ENCODE data around the gene C2CD2L. TPM values are rescaled to one million over a fixed set of nuclear protein-coding genes. Genes with fewer than 3 reads are reported as not detected.

Gene C2CD2L
- total RNA-seq, 1 donor, result 5.6 TPM

GRCh38 chr11:119116235-119116594 lies 9.1 kb downstream of the C2CD2L start:
- TF ChIP-seq, protein P1, sequence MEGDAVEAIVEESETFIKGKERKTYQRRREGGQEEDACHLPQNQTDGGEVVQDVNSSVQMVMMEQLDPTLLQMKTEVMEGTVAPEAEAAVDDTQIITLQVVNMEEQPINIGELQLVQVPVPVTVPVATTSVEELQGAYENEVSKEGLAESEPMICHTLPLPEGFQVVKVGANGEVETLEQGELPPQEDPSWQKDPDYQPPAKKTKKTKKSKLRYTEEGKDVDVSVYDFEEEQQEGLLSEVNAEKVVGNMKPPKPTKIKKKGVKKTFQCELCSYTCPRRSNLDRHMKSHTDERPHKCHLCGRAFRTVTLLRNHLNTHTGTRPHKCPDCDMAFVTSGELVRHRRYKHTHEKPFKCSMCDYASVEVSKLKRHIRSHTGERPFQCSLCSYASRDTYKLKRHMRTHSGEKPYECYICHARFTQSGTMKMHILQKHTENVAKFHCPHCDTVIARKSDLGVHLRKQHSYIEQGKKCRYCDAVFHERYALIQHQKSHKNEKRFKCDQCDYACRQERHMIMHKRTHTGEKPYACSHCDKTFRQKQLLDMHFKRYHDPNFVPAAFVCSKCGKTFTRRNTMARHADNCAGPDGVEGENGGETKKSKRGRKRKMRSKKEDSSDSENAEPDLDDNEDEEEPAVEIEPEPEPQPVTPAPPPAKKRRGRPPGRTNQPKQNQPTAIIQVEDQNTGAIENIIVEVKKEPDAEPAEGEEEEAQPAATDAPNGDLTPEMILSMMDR (IDR thresholded peaks at IDR 0.05; ENCODE audit: insufficient read depth, low read depth, low read length), result no peak
- DNase-seq (ENCODE audit: low read depth), result no peak
- H3K4me3 ChIP-seq (ENCODE audit: low read depth, low read length), result no peak overlapping the region

- TF ChIP-seq, protein P1 (IDR thresholded peaks at IDR 0.05; ENCODE audit: insufficient read depth, low read depth, low read length), result no peak
- H3K4me3 ChIP-seq (ENCODE audit: low read depth, low read length), result no peak overlapping the region
- no peak for DNase-seq (ENCODE audit: low read depth)
Observed at GRCh38 chr11:119116601-119117000, 9.5 kb downstream of the C2CD2L start.

DNA sequence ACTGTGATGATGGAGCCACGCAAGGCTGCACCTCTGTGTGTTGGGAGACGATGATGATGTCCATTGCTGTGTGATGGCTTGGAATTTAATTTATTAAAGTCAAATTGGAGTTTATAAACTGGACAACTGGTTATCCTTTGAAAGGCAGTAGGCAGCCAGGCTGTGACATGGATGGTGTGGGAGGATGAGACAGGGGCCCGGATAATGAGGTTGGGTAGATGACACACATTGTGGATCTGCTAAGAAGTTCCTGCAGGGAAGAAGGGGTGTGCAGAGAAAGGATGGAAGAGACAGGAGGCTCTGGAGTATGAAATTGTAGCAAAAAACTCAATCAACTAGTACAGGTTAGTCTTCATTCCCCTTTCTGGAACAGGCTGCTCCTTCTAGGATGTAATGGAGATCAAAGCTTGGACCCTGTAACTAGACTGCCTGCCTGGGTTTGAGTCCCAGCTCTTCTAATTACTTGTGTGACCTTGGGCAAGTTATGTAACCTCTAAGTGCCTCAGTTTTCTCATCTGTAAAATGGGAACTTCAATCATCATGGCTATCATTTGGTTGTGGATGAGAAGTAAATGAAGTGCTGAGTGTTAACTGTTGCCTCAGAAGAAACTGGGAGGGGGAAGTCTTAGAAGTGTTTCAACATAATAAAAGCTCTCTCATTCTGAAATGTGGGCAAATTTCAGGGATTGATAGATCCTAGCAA lies 10.0 kb downstream of the C2CD2L start:
- TF ChIP-seq, protein P1 (IDR thresholded peaks at IDR 0.05; ENCODE audit: insufficient read depth, low read depth, low read length), result no peak
- DNase-seq (ENCODE audit: low read depth), result no peak
- H3K4me3 ChIP-seq (ENCODE audit: low read depth, low read length), result no peak overlapping the region

- TF ChIP-seq, protein P1 (IDR thresholded peaks at IDR 0.05; ENCODE audit: insufficient read depth, low read depth, low read length), result no peak
- no peak overlapping the region for H3K4me3 ChIP-seq (ENCODE audit: low read depth, low read length)
- DNase-seq (ENCODE audit: low read depth), result no peak
Observed at GRCh38 chr11:119118227-119118626, 11.1 kb downstream of the C2CD2L start.

GRCh38 chr11:119118946-119119345 lies 11.8 kb downstream of the C2CD2L start:
- H3K4me3 ChIP-seq (ENCODE audit: low read depth, low read length), result no peak overlapping the region
- DNase-seq (ENCODE audit: low read depth), result no peak
- TF ChIP-seq, protein P1 (IDR thresholded peaks at IDR 0.05; ENCODE audit: insufficient read depth, low read depth, low read length), result no peak

GRCh38 chr11:119120639-119121007 lies 13.5 kb downstream of the C2CD2L start:
- H3K4me3 ChIP-seq (ENCODE audit: low read depth, low read length), result peak overlapping the region; percentile 64
- peak; percentile 20 for DNase-seq (ENCODE audit: low read depth)
- TF ChIP-seq, protein P1 (IDR thresholded peaks at IDR 0.05; ENCODE audit: insufficient read depth, low read depth, low read length), result no peak
